Sigmoid colon (tissue), 7 donors: ENCODE measurements around the gene PTPA. TPM values are rescaled to one million over a fixed set of nuclear protein-coding genes. Genes with fewer than 3 reads are reported as not detected.
"Not testable (repeated sequence)": the region's sequence is repeated elsewhere in the genome, so short reads cannot be mapped to it uniquely, and the experiment has no call there.

Experiments
- DNase-seq: peaks from one replicate; pipeline ENCODE4 v3.0.0-alpha.2; 2019
- H3K27ac ChIP-seq, 4 donors: fragments of 200-600 bp; sonication (generic); one replicate each; pipeline ENCODE4 v1.5.1; 2016 to 2019; ENCODE audit warnings: mild to moderate bottlenecking in 1 of 4
- H3K27me3 ChIP-seq, 3 donors: fragments of 200-600 bp; sonication (generic); one replicate each; pipeline ENCODE4 v1.5.1; 2019; ENCODE audit warnings: mild to moderate bottlenecking in 1 of 3
- H3K36me3 ChIP-seq, 4 donors: fragments of 200-600 bp; sonication (generic); one replicate each; pipeline ENCODE4 v1.5.1; 2016 to 2019
- H3K4me1 ChIP-seq, 4 donors: fragments of 200-600 bp; sonication (generic); one replicate each; pipeline ENCODE4 v1.5.1; 2017 to 2019
- H3K4me3 ChIP-seq, 4 donors: fragments of 200-600 bp; sonication (generic); one replicate each; pipeline ENCODE4 v1.5.1; 2017 to 2019; ENCODE audit warnings: mild to moderate bottlenecking in 2 of 4, moderate library complexity in 1 of 4
- H3K9me3 ChIP-seq, 4 donors: fragments of 200-600 bp in 3 of 4; sonication (generic) in 3 of 4; one replicate each; pipeline versions ENCODE4 v1.5.1 to v1.6.1; 2013 to 2019
- CTCF ChIP-seq, 4 experiments: fragments of 450-650 bp in 3 of 4; fragments of 200-600 bp in 1 of 4; IDR thresholded peaks; one replicate each; pipeline ENCODE4 v1.5.1; 2016 to 2019; ENCODE audit warnings: antibody characterized with exemption in 4 of 4, mild to moderate bottlenecking in 3 of 4, moderate library complexity in 2 of 4
- EP300 ChIP-seq, 4 donors: sonication (generic); formaldehyde crosslinking; IDR thresholded peaks; one replicate each; pipeline ENCODE4 v1.6.1; 2017; ENCODE audit warnings: antibody characterized with exemption in 4 of 4
- POLR2A ChIP-seq, 2 donors: fragments of 450-650 bp; IDR thresholded peaks; one replicate each; pipeline ENCODE4 v1.6.1; 2016; ENCODE audit warnings: antibody characterized with exemption in 2 of 2, mild to moderate bottlenecking in 2 of 2, moderate library complexity in 2 of 2
- POLR2AphosphoS5 ChIP-seq, 4 donors: sonication (generic); formaldehyde crosslinking; IDR thresholded peaks; one replicate each; pipeline ENCODE4 v1.6.1; 2017; ENCODE audit warnings: antibody characterized with exemption in 4 of 4
- whole genome bisulfite sequencing, 2 donors: extraction: QIAGEN DNeasy Blood & Tissue Kit; methylation state at CpG; one replicate each; pipeline ENCODE4 v1.1.7; 2013; 5-methylcytosine and 5-hydroxymethylcytosine counted together
- intact Hi-C: fragments of 100-400 bp; cut with DNase I; formaldehyde crosslinking; loops from one replicate; pipeline ENCODE4 v1.15.1; 2023
- polyA plus RNA-seq, 3 donors: library from polyadenylated mRNA; stranded (reverse); fragments of 200-250 nt; gene quantifications; one replicate each; pipeline ENCODE4 v1.2.3, GENCODE V29; 2013
- total RNA-seq, 4 donors: library from RNA; depleted of rRNA; stranded (reverse); fragments of >200 nt; gene quantifications; one replicate each; pipeline ENCODE4 v1.1.0, GENCODE V29; 2016
- donor health status: healthy with polysubstance abuse.
- donor health status: Bipolar disorder and iron deficiency.
- donor health status: healthy.

Gene PTPA
- total and polyA plus RNA-seq, 7 donors = 50.2 to 141 (median 78.5) TPM

GRCh38 chr9:129184219-129184524 is 73.0 kb downstream of the PTPA start:
- Histone ChIP-seq H3K9me3 (no peaks in the 10 kb centered on the region), H3K4me3 (no peak overlapping the region), H3K36me3 (no peaks in the 10 kb centered on the region), H3K27ac (no peak overlapping the region), H3K4me1 (no peaks in the 10 kb centered on the region), H3K27me3 (no peaks in the 10 kb centered on the region)
- 11 to 70% methylated on average over 7 of the region's 7 CpGs for WGBS, 2 donors
- DNase-seq = no peak
- TF ChIP-seq CTCF (IDR thresholded peaks at IDR 0.05) = no peak
- no peak for TF ChIP-seq EP300 (IDR thresholded peaks at IDR 0.05)
- TF ChIP-seq POLR2A (IDR thresholded peaks at IDR 0.05) = no peak
- TF ChIP-seq POLR2AphosphoS5 (IDR thresholded peaks at IDR 0.05) = no peak
- intact Hi-C loops = no loop called here

GRCh38 chr9:129184596-129185122 is 73.4 kb downstream of the PTPA start:
- Histone ChIP-seq H3K36me3 (no peaks in the 10 kb centered on the region), H3K27ac (no peak overlapping the region), H3K4me3 (no peak overlapping the region), H3K27me3 (no peaks in the 10 kb centered on the region), H3K9me3 (no peaks in the 10 kb centered on the region), H3K4me1 (no peaks in the 10 kb centered on the region)
- TF ChIP-seq CTCF (IDR thresholded peaks at IDR 0.05) (no peak), POLR2A (IDR thresholded peaks at IDR 0.05) (no peak), EP300 (IDR thresholded peaks at IDR 0.05) (no peak), POLR2AphosphoS5 (IDR thresholded peaks at IDR 0.05) (no peak)
- no peak for DNase-seq
- intact Hi-C loops = no loop called here
- WGBS, 2 donors = 38 to 57% methylated on average over 9 of the region's 9 CpGs

- H3K36me3 ChIP-seq = no peaks in the 10 kb centered on the region
- H3K27ac ChIP-seq = no peak overlapping the region
- no peak for TF ChIP-seq POLR2AphosphoS5 (IDR thresholded peaks at IDR 0.05)
- no peak for TF ChIP-seq EP300 (IDR thresholded peaks at IDR 0.05)
- no peak for TF ChIP-seq POLR2A (IDR thresholded peaks at IDR 0.05)
- no peak for TF ChIP-seq CTCF (IDR thresholded peaks at IDR 0.05)
- no peak for DNase-seq
- H3K4me3 ChIP-seq = no peak overlapping the region
- WGBS, 2 donors = 92 to 96% methylated on average over 6 of the region's 6 CpGs
- no peaks in the 10 kb centered on the region for H3K27me3 ChIP-seq
- H3K4me1 ChIP-seq = no peaks in the 10 kb centered on the region
- no peaks in the 10 kb centered on the region for H3K9me3 ChIP-seq
- intact Hi-C loops = no loop called here
Observed at GRCh38 chr9:129185402-129185801, 74.2 kb downstream of the PTPA start.

- DNase-seq = no peak
- no peaks in the 10 kb centered on the region for H3K27me3 ChIP-seq
- WGBS, 2 donors = 77 to 85% methylated on average over 10 of the region's 10 CpGs
- no peaks in the 10 kb centered on the region for H3K36me3 ChIP-seq
- H3K4me3 ChIP-seq = no peak overlapping the region
- H3K9me3 ChIP-seq = no peaks in the 10 kb centered on the region
- no peak overlapping the region for H3K27ac ChIP-seq
- intact Hi-C loops = no loop called here
- TF ChIP-seq POLR2AphosphoS5 (IDR thresholded peaks at IDR 0.05) (no peak), POLR2A (IDR thresholded peaks at IDR 0.05) (no peak), CTCF (IDR thresholded peaks at IDR 0.05) (no peak), EP300 (IDR thresholded peaks at IDR 0.05) (no peak)
- H3K4me1 ChIP-seq = no peaks in the 10 kb centered on the region
Observed at GRCh38 chr9:129185991-129186390, 74.8 kb downstream of the PTPA start.

- WGBS, 2 donors = 88 to 91% methylated on average over 1 of the region's 1 CpG
- Histone ChIP-seq H3K27me3 (no peaks in the 10 kb centered on the region), H3K27ac (no peak overlapping the region), H3K4me3 (no peak overlapping the region), H3K9me3 (peaks cover 0 to under 1% (median 0%) of the 10 kb centered on the region in 4 donors), H3K36me3 (no peaks in the 10 kb centered on the region), H3K4me1 (no peaks in the 10 kb centered on the region)
- intact Hi-C loops = no loop called here
- no peak for TF ChIP-seq POLR2A (IDR thresholded peaks at IDR 0.05)
- TF ChIP-seq POLR2AphosphoS5 (IDR thresholded peaks at IDR 0.05) = no peak
- TF ChIP-seq EP300 (IDR thresholded peaks at IDR 0.05) = no peak
- TF ChIP-seq CTCF (IDR thresholded peaks at IDR 0.05) = no peak
- DNase-seq = no peak
Observed at GRCh38 chr9:129187042-129187441, 75.8 kb downstream of the PTPA start.

GRCh38 chr9:129189971-129190370 is 78.8 kb downstream of the PTPA start:
- H3K4me3 ChIP-seq, intact Hi-C loops, H3K27me3 ChIP-seq, H3K9me3 ChIP-seq, DNase-seq, H3K4me1 ChIP-seq, H3K27ac ChIP-seq, H3K36me3 ChIP-seq: not testable (repeated sequence)
- 94 to 96% methylated on average over 8 of the region's 8 CpGs for WGBS, 2 donors
